ENCODE data around the gene AMELX. TPM values are rescaled to one million over a fixed set of nuclear protein-coding genes. Genes with fewer than 3 reads are reported as not detected.

The AMELX gene
- polyA plus RNA-seq, 2 of the 4 experiments (the other 2 are of a cell fraction) = not detected

DNA sequence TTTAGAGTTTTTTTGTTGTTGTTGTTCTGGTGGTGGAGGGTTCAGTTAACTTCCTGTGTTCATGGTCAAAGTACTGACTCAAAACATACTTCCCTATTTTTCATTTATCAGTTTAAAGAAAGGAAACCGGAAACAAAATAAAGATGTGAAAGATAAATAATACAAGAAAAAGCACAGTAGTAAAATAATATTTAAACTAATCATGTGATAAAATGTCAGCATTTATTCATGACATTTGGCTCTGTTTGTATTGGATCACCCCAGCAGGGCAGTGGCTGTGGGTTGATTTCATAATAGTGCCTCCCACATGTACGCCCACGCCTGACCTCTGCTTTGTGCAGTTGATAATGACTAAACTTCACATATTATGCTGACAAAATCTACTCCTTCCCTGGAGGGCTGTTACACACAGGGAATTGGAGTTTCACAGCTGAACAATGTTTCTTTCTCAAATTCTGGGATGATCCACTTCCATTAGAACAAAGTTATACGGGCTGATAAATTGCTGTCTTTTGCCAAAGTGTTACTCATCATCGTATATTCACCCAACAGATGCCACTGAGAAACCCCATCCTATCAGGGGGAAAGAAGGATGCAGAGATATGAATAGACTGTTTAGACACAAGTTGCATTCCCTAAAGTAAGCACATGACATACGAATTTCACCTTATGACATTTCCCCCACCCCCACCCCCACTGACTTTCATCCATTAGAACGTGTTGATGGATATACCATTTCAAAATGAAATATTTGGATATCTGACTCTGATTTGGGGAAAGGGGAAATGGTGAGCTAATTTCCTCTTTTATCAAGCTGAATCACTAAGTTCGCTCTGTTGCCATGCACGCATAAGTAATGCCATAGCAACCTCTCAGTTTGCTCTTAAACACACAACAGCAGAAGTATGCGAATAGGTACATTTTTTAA lies 48.3 kb downstream of the AMELX start:
- POLR2A ChIA-PET = no interaction called here
- DNase-seq (ENCODE audit: low read depth in 1 of 2, low spot score in 1 of 2) = peak in 1 of 2 experiments; percentile 8
- no peak; a peak in 2 of 6 replicates for ATAC-seq
- no peak overlapping the region for H3K4me2 ChIP-seq
- peak; percentile 87 for FAIRE-seq
- no peaks in the 10 kb centered on the region for H3K9me3 ChIP-seq
- TF ChIP-seq, protein P1, sequence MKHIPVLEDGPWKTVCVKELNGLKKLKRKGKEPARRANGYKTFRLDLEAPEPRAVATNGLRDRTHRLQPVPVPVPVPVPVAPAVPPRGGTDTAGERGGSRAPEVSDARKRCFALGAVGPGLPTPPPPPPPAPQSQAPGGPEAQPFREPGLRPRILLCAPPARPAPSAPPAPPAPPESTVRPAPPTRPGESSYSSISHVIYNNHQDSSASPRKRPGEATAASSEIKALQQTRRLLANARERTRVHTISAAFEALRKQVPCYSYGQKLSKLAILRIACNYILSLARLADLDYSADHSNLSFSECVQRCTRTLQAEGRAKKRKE (CRISPR knock-in tag; IDR thresholded peaks at IDR 0.05; ENCODE audit: low read depth) = no peak
- TF ChIP-seq ZSCAN20 (CRISPR knock-in tag; IDR thresholded peaks at IDR 0.05) (no peak), FOSL2 (IDR thresholded peaks at IDR 0.05) (no peak), FOSL2 (CRISPR knock-in tag; IDR thresholded peaks at IDR 0.05) (no peak), MYC (IDR thresholded peaks at IDR 0.05; ENCODE audit: borderline replicate concordance, low read length) (no peak), JUNB (IDR thresholded peaks at IDR 0.05) (no peak), ZC3H11A (IDR thresholded peaks at IDR 0.05) (no peak)
- no peak overlapping the region for H3K27ac ChIP-seq
- 13% methylated on average over 10 of the region's 10 CpGs for WGBS (ENCODE audit: missing lambda C conversion rate)
- CTCF ChIA-PET = interaction anchor here (1.0 kb wide), 1 partner anchor 14 kb away, joined by 3 read pairs; no protein-coding TSS in a partner anchor
- H3K4me3 ChIP-seq = no peak overlapping the region
- H3K4me1 ChIP-seq = no peaks in the 10 kb centered on the region

DNA sequence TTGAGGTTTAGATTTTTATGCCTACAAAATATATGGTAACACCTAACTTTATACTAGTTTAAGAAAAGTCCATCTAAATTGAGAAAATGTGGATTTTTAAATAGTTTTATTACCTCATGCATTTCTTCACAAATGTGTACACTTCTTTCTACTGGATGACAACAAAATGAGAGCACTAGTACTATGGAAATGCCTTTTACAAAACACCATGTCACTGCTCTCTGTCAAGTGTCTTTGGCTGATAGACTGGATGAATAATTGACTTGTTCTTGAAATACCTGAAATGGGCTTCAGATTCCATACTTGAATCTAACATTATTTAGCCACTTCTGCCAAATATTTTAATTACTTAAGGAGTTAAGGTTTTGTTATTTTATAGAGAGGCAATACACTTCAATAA lies 49.5 kb downstream of the AMELX start:
- H3K4me3 ChIP-seq = no peak overlapping the region
- ATAC-seq (no peak), DNase-seq (ENCODE audit: low read depth in 1 of 2, low spot score in 1 of 2) (no peak), FAIRE-seq (peak; percentile 88)
- no peaks in the 10 kb centered on the region for H3K4me1 ChIP-seq
- H3K27ac ChIP-seq = no peak overlapping the region
- ChIA-PET POLR2A (no interaction called here), CTCF (interaction anchor here (1.0 kb wide), 1 partner anchor 13 kb away, joined by 3 read pairs; no protein-coding TSS in a partner anchor)
- TF ChIP-seq, protein P2, sequence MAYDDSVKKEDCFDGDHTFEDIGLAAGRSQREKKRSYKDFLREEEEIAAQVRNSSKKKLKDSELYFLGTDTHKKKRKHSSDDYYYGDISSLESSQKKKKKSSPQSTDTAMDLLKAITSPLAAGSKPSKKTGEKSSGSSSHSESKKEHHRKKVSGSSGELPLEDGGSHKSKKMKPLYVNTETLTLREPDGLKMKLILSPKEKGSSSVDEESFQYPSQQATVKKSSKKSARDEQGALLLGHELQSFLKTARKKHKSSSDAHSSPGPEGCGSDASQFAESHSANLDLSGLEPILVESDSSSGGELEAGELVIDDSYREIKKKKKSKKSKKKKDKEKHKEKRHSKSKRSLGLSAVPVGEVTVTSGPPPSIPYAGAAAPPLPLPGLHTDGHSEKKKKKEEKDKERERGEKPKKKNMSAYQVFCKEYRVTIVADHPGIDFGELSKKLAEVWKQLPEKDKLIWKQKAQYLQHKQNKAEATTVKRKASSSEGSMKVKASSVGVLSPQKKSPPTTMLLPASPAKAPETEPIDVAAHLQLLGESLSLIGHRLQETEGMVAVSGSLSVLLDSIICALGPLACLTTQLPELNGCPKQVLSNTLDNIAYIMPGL (CRISPR knock-in tag; IDR thresholded peaks at IDR 0.05; ENCODE audit: borderline replicate concordance) = no peak
- TF ChIP-seq CEBPB (IDR thresholded peaks at IDR 0.05) (no peak), RFX5 (IDR thresholded peaks at IDR 0.05) (no peak), ESRRA (IDR thresholded peaks at IDR 0.05; ENCODE audit: borderline replicate concordance, low read length) (no peak)
- H3K4me2 ChIP-seq = no peak overlapping the region
- H3K9me3 ChIP-seq = no peaks in the 10 kb centered on the region

DNA sequence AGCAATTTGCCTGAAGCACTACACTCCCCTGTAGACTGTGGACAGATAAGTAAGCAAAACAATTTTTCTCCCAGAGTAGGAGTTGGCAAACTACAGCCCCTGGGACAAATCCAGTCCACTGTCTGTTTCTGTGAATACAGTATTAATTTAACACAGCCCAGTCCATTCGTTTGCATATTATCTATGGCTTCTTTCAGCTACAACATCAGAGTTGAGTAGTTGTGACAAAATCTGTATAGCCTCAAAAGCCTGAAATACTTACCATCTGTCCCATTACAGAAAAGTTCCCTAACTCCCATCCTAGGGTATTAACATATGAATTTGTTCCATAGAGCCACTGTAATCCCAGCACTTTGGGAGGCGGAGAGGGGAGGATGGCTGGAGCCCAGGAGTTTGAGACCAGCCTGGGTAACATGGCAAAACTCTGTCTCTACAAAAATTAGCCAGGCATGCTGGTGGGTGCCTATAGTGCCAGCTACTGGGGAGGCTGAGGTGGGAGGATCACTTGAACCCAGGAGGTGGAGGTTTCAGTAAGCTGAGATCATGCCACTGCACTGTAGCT lies 53.0 kb downstream of the AMELX start:
- ATAC-seq (no peak), FAIRE-seq (no peak), DNase-seq (ENCODE audit: low read depth in 1 of 2, low spot score in 1 of 2) (no peak)
- H3K4me2 ChIP-seq = no peak overlapping the region
- no peak for TF ChIP-seq EP300 (IDR thresholded peaks at IDR 0.05)
- TF ChIP-seq SREBF2 (IDR thresholded peaks at IDR 0.05) = no peak
- TF ChIP-seq FOSB (CRISPR knock-in tag; IDR thresholded peaks at IDR 0.05) = no peak
- TF ChIP-seq MAZ (IDR thresholded peaks at IDR 0.05; ENCODE audit: borderline replicate concordance, low read depth, low read length) = no peak
- TF ChIP-seq HEYL (CRISPR knock-in tag; IDR thresholded peaks at IDR 0.05) = no peak
- no peak for TF ChIP-seq NPAS2 (CRISPR knock-in tag; IDR thresholded peaks at IDR 0.05; ENCODE audit: borderline replicate concordance)
- TF ChIP-seq ZSCAN20 (CRISPR knock-in tag; IDR thresholded peaks at IDR 0.05) = no peak
- TF ChIP-seq, protein P3, sequence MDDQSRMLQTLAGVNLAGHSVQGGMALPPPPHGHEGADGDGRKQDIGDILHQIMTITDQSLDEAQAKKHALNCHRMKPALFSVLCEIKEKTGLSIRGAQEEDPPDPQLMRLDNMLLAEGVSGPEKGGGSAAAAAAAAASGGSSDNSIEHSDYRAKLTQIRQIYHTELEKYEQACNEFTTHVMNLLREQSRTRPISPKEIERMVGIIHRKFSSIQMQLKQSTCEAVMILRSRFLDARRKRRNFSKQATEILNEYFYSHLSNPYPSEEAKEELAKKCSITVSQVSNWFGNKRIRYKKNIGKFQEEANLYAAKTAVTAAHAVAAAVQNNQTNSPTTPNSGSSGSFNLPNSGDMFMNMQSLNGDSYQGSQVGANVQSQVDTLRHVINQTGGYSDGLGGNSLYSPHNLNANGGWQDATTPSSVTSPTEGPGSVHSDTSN (IDR thresholded peaks at IDR 0.05) = no peak
- TF ChIP-seq RFX5 (IDR thresholded peaks at IDR 0.05) = no peak
- WGBS (ENCODE audit: missing lambda C conversion rate) = 10% methylated on average over 2 of the region's 2 CpGs
- ChIA-PET CTCF (no interaction called here), POLR2A (no interaction called here)
- no peaks in the 10 kb centered on the region for H3K4me1 ChIP-seq
- no peak overlapping the region for H3K27ac ChIP-seq
- H3K4me3 ChIP-seq = no peak overlapping the region
- H3K9me3 ChIP-seq = no peaks in the 10 kb centered on the region

Measured in A549 (cell line).